Mammary epithelial cell (primary cell): Measurements from ENCODE around the gene IL17A.

Experiments
- CTCF ChIP-seq, 2 donors: IDR thresholded peaks in 1 of 2; conservative IDR thresholded peaks in 1 of 2; 2 replicates each; pipeline ENCODE4 v1.5.1; 2011 to 2012; ENCODE audit warnings: inconsistent platforms in 2 of 2, low read length in 2 of 2, mild to moderate bottlenecking in 2 of 2, control low read depth in 1 of 2, low read depth in 1 of 2; ENCODE audit not compliant: insufficient read depth in 1 of 2; ENCODE audit errors: extremely low read depth in 1 of 2
- EZH2 ChIP-seq: IDR thresholded peaks from 2 replicates; pipeline ENCODE4 v1.6.1; 2012; ENCODE audit warnings: low read length, inconsistent platforms, borderline replicate concordance

GRCh38 chr6:52149949-52150348, 36.2 kb upstream of the IL17A start:
- TF ChIP-seq CTCF (conservative IDR thresholded peaks at IDR 0.05 in 1 of 2, IDR thresholded peaks at IDR 0.05 in 1 of 2; ENCODE audit: extremely low read depth in 1 of 2, insufficient read depth in 1 of 2, low read depth in 1 of 2, low read length in 2 of 2) (no peak), EZH2 (no peak)
